Activated CD8-positive, alpha-beta T cell treated with anti-CD3 and anti-CD28 coated beads for 36 hours (primary cell): ENCODE data around the gene VTN. TPM values are rescaled to one million over a fixed set of nuclear protein-coding genes. Genes with fewer than 3 reads are reported as not detected.

Experiments
- ATAC-seq: fragments of 200-7000 bp; cut with Tn5 transposase; one replicate; pipeline ENCODE4 v1.10.0; 2021; ENCODE audit warnings: mild to moderate bottlenecking, moderate library complexity
- CTCF ChIA-PET: fragments of 350-600 bp; sonication (Branson Sonifier 250); formaldehyde crosslinking; loops from one replicate; lab custom pipeline; 2021; ENCODE audit warnings: antibody characterized with exemption; lab: Charles Lee
- POLR2A ChIA-PET: fragments of 350-600 bp; sonication (Branson Sonifier 250); formaldehyde crosslinking; loops from one replicate; lab custom pipeline; 2021; ENCODE audit warnings: antibody characterized with exemption; lab: Charles Lee
- DNase-seq: peaks from one replicate; pipeline ENCODE4 v3.0.0-alpha.2; 2020
- H3K27ac Mint-ChIP-seq: one replicate; pipeline ENCODE4 v1.8.0; 2021; ENCODE audit warnings: mild to moderate bottlenecking, mixed read lengths
- H3K27me3 Mint-ChIP-seq: one replicate; pipeline ENCODE4 v1.8.0; 2021; ENCODE audit warnings: mixed read lengths
- H3K36me3 Mint-ChIP-seq: one replicate; pipeline ENCODE4 v1.8.0; 2021; ENCODE audit warnings: low read depth, mixed read lengths
- H3K4me1 Mint-ChIP-seq: one replicate; pipeline ENCODE4 v1.8.0; 2021; ENCODE audit warnings: low read depth, mixed read lengths
- H3K4me3 Mint-ChIP-seq: one replicate; pipeline ENCODE4 v1.8.0; 2021; ENCODE audit warnings: mild to moderate bottlenecking, moderate library complexity, mixed read lengths
- H3K9me3 Mint-ChIP-seq: one replicate; pipeline ENCODE4 v1.8.0; 2021; ENCODE audit warnings: mixed read lengths
- intact Hi-C: fragments of 100-400 bp; cut with micrococcal nuclease; formaldehyde crosslinking; loops from one replicate; pipeline ENCODE4 v1.10.0; 2022
- total RNA-seq, 2 experiments: library from RNA; stranded (reverse); gene quantifications; one replicate each; pipeline ENCODE4 v1.2.3, GENCODE V29; 2021
- TF ChIP-seq, protein P1 (sequence below): fragments of 200-600 bp; IDR thresholded peaks from one replicate; pipeline ENCODE4 v1.8.0; 2022; ENCODE audit warnings: antibody characterized with exemption, mild to moderate bottlenecking

VTN gene
- total RNA-seq, 2 experiments from 2014 or later: 0.11 TPM; not detected in 1

- CTCF ChIA-PET: no interaction called here
- DNase-seq (no peak), ATAC-seq (no peak)
- no peaks in the 10 kb centered on the region for H3K27me3 Mint-ChIP-seq
- H3K27ac Mint-ChIP-seq: no peak overlapping the region
- H3K4me3 Mint-ChIP-seq: no peak overlapping the region
- TF ChIP-seq, protein P1, sequence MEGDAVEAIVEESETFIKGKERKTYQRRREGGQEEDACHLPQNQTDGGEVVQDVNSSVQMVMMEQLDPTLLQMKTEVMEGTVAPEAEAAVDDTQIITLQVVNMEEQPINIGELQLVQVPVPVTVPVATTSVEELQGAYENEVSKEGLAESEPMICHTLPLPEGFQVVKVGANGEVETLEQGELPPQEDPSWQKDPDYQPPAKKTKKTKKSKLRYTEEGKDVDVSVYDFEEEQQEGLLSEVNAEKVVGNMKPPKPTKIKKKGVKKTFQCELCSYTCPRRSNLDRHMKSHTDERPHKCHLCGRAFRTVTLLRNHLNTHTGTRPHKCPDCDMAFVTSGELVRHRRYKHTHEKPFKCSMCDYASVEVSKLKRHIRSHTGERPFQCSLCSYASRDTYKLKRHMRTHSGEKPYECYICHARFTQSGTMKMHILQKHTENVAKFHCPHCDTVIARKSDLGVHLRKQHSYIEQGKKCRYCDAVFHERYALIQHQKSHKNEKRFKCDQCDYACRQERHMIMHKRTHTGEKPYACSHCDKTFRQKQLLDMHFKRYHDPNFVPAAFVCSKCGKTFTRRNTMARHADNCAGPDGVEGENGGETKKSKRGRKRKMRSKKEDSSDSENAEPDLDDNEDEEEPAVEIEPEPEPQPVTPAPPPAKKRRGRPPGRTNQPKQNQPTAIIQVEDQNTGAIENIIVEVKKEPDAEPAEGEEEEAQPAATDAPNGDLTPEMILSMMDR: no peak
- POLR2A ChIA-PET: no interaction called here
- H3K36me3 Mint-ChIP-seq: peaks cover 2% of the 10 kb centered on the region
- H3K9me3 Mint-ChIP-seq: no peaks in the 10 kb centered on the region
- H3K4me1 Mint-ChIP-seq: peaks cover 2% of the 10 kb centered on the region
- intact Hi-C loops: no loop called here
Measured at GRCh38 chr17:28402844-28403243, 32.7 kb upstream of the VTN start.

DNA sequence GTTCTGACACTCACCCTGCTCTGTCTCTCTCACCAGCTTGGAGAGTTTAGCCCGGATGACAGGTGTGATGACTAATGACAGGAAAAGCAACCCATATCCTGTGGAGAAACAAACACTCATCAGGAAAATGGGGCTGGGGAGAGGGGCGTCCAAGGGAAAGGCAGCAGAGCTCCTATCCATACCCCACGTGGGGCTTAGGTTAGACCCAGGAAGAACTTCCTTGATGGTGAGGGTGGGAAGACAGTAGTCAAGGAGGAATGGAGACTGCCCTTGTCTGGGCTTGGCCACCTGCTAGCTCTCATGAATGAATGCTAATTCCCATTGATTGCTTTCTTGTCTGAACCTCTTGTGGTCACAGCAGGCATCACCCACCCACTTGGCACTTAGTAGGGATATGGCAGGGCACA is 32.1 kb upstream of the VTN start:
- ChIA-PET CTCF (interaction anchor here (1.4 kb wide), 1 partner anchor 9 kb away, joined by 5 read pairs; no protein-coding TSS in a partner anchor), POLR2A (no interaction called here)
- Mint-ChIP-seq H3K36me3 (peaks cover 3% of the 10 kb centered on the region), H3K9me3 (no peaks in the 10 kb centered on the region), H3K27me3 (no peaks in the 10 kb centered on the region), H3K27ac (no peak overlapping the region), H3K4me1 (peaks cover 2% of the 10 kb centered on the region), H3K4me3 (no peak overlapping the region)
- TF ChIP-seq, protein P1: no peak
- ATAC-seq (no peak), DNase-seq (no peak)
- intact Hi-C loops: no loop called here

DNA sequence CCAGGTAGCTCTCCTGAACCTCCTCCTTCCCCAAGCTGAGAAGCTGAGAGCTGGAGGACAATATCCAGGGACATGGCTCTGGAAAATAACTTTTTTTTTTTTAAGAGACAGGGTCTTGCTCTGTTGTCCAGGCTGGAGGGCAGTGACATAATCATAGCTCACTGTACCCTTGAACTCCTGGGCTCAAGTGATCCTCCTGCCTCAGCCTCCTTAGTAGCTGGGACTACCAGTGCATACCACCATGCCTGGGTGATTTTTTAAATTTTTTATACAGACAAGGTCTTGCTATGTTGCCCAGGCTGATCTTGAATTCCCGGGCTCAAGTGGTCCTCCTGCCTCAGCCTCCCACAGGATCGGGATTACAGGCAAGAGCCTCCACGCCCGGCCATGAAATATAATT is 29.7 kb upstream of the VTN start:
- no peak overlapping the region for H3K4me3 Mint-ChIP-seq

GRCh38 chr17:28398280-28398981 is 28.3 kb upstream of the VTN start:
- peaks cover 12% of the 10 kb centered on the region for H3K36me3 Mint-ChIP-seq
- TF ChIP-seq, protein P1: no peak
- H3K4me3 Mint-ChIP-seq: no peak overlapping the region
- intact Hi-C loops: no loop called here
- ChIA-PET CTCF (interaction anchor here (1.1 kb wide), 1 partner anchor 12 kb away, joined by 6 read pairs; no protein-coding TSS in a partner anchor), POLR2A (interaction anchor here (1.4 to 2.0 kb wide), 2 partner anchors 11 to 68 kb away, joined by 3 to 6 read pairs; no protein-coding TSS in a partner anchor)
- H3K27me3 Mint-ChIP-seq: no peaks in the 10 kb centered on the region
- ATAC-seq: no peak
- no peak overlapping the region for H3K27ac Mint-ChIP-seq
- no peaks in the 10 kb centered on the region for H3K4me1 Mint-ChIP-seq
- no peak for DNase-seq
- H3K9me3 Mint-ChIP-seq: no peaks in the 10 kb centered on the region

More for the DNA sequence above, 29.7 kb upstream of the VTN start:
- no peak overlapping the region for H3K27ac Mint-ChIP-seq
- ChIA-PET POLR2A (interaction anchor here (0.6 to 2.0 kb wide), 5 partner anchors 10 to 70 kb away, joined by 3 to 6 read pairs (median 4); no protein-coding TSS in a partner anchor), CTCF (interaction anchor here (0.8 to 1.3 kb wide), 2 partner anchors 10 to 17 kb away, joined by 3 to 4 read pairs; no protein-coding TSS in a partner anchor)
- TF ChIP-seq, protein P1: no peak
- no peaks in the 10 kb centered on the region for H3K9me3 Mint-ChIP-seq
- H3K36me3 Mint-ChIP-seq: peaks cover 4% of the 10 kb centered on the region
- intact Hi-C loops: no loop called here
- no peak for DNase-seq
- no peaks in the 10 kb centered on the region for H3K27me3 Mint-ChIP-seq
- no peak for ATAC-seq
- no peaks in the 10 kb centered on the region for H3K4me1 Mint-ChIP-seq

DNA sequence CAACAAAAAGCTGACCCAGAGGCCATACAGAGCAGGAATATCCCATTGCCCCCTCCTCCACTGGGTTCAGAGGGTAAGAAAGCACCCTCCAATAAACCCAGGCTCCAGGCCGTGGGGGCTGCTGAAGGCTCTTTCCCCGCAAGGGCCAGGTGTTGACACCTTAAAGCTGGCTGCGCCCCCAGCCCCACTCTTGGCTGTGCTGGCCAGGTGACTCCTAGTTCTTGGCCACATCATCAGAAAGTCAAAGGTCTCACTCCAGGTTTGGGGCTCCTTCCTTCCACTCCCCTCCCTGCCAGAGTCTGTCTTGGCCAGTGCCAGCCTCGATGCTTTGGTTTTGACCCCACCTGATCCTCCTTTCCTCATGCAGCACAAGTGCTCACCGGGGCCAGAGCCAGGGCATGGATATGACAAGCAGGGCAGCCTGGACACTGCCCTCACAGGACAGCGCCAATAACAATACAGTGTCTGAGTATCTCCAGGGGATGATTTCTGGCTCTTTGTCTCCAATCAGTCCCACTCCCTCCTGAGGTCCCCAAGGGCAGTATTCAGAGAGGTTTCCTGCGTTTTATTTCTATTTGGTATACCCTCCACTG is 27.7 kb upstream of the VTN start:
- no peaks in the 10 kb centered on the region for H3K27me3 Mint-ChIP-seq
- TF ChIP-seq, protein P1: no peak
- DNase-seq (no peak), ATAC-seq (no peak)
- no peak overlapping the region for H3K27ac Mint-ChIP-seq
- no peaks in the 10 kb centered on the region for H3K4me1 Mint-ChIP-seq
- peaks cover 12% of the 10 kb centered on the region for H3K36me3 Mint-ChIP-seq
- ChIA-PET CTCF (interaction anchor here (1.1 kb wide), 1 partner anchor 12 kb away, joined by 6 read pairs; no protein-coding TSS in a partner anchor), POLR2A (interaction anchor here (1.9 to 2.0 kb wide), 2 partner anchors 9 to 12 kb away, joined by 5 to 6 read pairs; partner anchors contain the start of gene SLC46A1)
- H3K9me3 Mint-ChIP-seq: no peaks in the 10 kb centered on the region
- H3K4me3 Mint-ChIP-seq: no peak overlapping the region
- intact Hi-C loops: no loop called here
